Suppressor macrophage treated with lipopolysaccharide for 1 hour (primary cell): ENCODE results near the gene UBE2J2.

ENCODE experiments used
- DNase-seq, 3 donors: peaks; one replicate each; pipeline ENCODE4 v3.0.0-alpha.2; 2020 to 2022

UBE2J2 gene

DNA sequence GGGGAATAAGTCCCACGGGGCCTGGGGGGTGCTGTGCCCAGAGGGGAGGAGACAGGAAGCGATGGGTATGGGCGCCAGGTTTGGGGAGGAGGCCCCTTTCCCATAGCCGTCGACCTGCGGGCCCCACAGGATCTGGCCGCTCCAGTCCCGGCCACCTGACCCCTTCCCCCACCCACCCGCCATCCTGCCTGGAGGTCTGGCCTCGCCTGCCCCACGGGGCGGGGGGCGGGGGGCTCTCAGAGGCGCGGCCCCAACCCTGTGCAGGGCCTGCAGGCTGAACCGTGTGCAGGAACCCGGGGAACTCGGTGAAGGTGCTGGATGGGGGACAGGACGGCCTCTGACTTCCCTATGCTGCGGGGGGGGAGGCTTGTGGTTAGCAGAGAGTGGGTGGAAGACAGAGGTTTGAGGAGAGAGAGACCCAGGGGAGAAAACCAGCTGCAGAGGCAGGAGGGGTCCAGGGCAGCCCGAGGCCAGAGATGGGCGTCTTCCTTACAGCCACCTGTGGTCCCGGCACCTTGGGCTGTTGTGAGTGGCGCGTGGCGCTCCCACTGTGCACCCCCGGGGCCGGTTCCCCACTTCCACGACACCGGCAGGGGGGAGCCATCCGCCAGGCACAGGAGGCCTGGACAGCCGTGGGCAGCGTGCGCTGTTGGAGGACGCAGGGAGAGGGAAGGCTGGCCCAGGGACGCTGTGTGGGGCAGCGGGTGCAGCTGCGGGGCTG is 64.8 kb downstream of the UBE2J2 start:
- DNase-seq = peak; percentile 36 to 65 (median 48)

DNA sequence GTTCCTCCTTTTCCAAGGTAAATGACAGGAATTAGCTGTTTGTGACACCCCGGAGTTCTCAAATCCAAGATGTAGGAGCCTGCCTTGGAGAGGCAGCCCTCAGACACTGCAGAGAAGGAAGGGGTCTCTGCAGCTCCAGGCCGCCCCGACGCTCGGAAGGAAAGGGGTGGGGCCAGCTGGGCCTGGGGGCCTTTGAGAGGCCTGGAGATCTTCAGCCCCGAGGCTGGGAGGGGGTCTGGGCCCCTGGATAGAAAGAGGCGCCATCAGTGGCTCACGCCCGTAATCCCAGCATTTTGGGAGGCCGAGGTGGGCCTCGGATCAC is 66.1 kb downstream of the UBE2J2 start:
- DNase-seq = no peak

DNA sequence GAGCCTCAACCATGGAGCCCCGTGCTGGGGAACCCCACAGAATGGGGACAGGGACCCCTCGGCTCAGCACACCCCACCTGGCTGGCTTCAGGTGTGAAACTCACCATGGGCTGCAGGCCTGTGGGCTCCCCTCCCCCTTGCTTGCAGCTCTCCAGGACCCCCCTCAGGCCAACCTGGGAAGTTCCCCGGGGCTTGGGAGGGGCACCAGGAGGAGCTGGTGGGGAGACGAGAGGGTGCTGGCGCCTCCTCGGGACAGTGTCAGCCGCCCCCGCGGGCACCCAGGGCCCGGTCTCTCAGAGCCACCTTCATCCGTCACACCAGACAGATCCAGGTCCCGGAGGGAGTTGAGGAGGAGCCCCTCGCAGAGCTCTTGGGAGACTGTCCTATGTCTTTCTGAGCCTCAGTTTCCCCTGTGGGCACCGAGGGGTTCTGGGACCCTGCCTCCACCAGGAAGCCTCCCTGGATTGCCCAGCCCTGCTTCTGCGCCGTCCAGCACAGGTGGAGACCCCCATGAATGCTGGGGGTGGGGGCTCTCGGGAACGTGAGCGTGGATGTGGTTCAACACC is 66.6 kb downstream of the UBE2J2 start:
- no peak for DNase-seq

GRCh38 chr1:1206376-1206965 is 67.2 kb downstream of the UBE2J2 start, which contains the start of gene TNFRSF18:
TNFRSF18 (minus strand) TSS chr1:1206592; CDS start chr1:1206571, 21 bp downstream.
- no peak for DNase-seq

GRCh38 chr1:1205769-1206375 is 67.8 kb downstream of the UBE2J2 start:
- peak; percentile 26 to 57 (median 42) for DNase-seq

DNA sequence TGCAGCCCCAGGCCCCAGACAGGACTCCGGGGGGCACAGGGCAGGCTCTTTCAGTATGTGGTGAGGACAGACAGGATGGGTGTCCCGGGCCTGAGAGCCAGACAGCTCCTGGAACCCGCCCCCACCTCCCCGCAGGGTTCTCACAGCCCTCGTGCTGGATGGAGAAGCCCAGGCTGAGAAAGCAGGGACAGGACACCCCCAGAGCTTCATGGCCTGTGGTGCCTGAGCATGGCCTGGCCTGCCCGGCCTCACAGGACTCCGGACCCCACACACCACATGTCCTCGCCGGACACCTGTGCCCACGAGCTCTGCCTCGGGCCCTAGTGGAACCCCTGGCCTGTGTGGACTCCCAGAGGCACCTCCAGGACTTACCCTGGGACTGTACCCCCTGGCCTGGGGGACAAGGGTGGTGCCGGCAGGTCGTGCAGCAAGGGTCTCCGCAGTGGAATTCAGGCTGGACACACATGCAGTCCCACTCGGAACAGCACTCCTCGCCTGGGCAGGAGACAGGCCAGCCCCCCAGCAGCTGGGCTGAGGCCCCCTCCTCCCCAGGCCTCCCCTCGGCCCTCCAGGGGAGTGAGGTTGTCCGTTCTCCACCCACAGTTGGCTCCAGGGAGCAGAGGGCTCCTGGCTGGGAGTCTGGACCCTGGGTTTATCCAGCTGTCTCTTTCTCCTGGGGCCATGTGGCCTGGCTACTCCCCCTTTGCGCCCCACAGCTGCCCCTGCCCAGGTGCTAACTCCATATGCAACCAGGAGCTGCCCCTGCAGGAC is 68.5 kb downstream of the UBE2J2 start:
- no peak for DNase-seq

DNA sequence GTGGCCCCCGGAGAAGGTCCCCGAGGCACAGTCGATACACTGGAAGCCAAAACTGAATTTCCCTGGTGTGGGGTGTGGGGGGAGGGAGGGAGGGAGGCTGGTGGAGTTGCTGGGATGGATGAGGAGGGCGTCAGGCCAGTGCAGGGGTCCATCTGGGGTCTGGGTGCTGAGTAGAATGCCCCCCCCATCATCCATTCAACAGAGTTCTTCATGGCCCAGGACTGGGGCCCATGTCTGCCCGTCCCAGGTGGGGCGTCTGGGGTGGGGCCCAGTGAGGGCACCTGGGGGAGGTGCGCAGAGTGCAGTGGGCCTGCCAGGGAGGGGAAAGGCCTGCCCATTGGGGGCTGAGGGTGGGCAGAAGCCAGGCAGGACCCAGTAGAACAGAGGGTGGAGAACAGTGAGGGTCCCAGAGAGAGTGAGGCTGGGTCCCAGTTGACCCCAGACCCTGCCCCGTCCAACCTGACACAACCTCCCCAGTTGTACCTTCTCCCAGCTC is 69.2 kb downstream of the UBE2J2 start:
- no peak for DNase-seq
